ENCODE data around the gene KCNG2. TPM values are rescaled to one million over a fixed set of nuclear protein-coding genes. Genes with fewer than 3 reads are reported as not detected.

KCNG2 gene
- total RNA-seq, 1 donor: not detected

- no peaks in the 10 kb centered on the region for H3K9me3 ChIP-seq (ENCODE audit: low read depth, low read length)
- H4K20me1 ChIP-seq (ENCODE audit: insufficient read depth, low read length): peaks cover 61% of the 10 kb centered on the region
- no peak overlapping the region for H3K4me2 ChIP-seq (ENCODE audit: insufficient read depth, low read length)
- peaks cover 19% of the 10 kb centered on the region for H3K36me3 ChIP-seq (ENCODE audit: insufficient read depth, low read length)
- H3K4me1 ChIP-seq (ENCODE audit: insufficient read depth, low read length): peaks cover 11% of the 10 kb centered on the region
- no peak for TF ChIP-seq CTCF (IDR thresholded peaks at IDR 0.05; ENCODE audit: extremely low read depth, low read depth, low read length)
- DNase-seq (ENCODE audit: insufficient read length, low spot score, missing footprints): peak; percentile 91
- H2AFZ ChIP-seq (ENCODE audit: low read length): no peak overlapping the region
- H3K27ac ChIP-seq (ENCODE audit: low read depth, low read length): no peak overlapping the region
- H3K79me2 ChIP-seq (ENCODE audit: insufficient read depth, low read length): peaks cover 86% of the 10 kb centered on the region
- no peaks in the 10 kb centered on the region for H3K27me3 ChIP-seq (ENCODE audit: insufficient read depth, low read length)
- H3K4me3 ChIP-seq (ENCODE audit: insufficient read depth, low read length): no peak overlapping the region
These were observed 149.5 kb downstream of the KCNG2 start for GRCh38 chr18:79947054-79947755.

GRCh38 chr18:79947881-79948610, 150.3 kb downstream of the KCNG2 start:
- Histone ChIP-seq H3K79me2 (ENCODE audit: insufficient read depth, low read length) (peaks cover 78% of the 10 kb centered on the region), H3K4me1 (ENCODE audit: insufficient read depth, low read length) (peaks cover 11% of the 10 kb centered on the region), H3K27me3 (ENCODE audit: insufficient read depth, low read length) (no peaks in the 10 kb centered on the region), H3K4me2 (ENCODE audit: insufficient read depth, low read length) (no peak overlapping the region), H3K36me3 (ENCODE audit: insufficient read depth, low read length) (peaks cover 11% of the 10 kb centered on the region), H3K27ac (ENCODE audit: low read depth, low read length) (no peak overlapping the region), H4K20me1 (ENCODE audit: insufficient read depth, low read length) (peaks cover 56% of the 10 kb centered on the region), H3K4me3 (ENCODE audit: insufficient read depth, low read length) (no peak overlapping the region), H3K9me3 (ENCODE audit: low read depth, low read length) (no peaks in the 10 kb centered on the region), H2AFZ (ENCODE audit: low read length) (no peak overlapping the region)
- no peak for DNase-seq (ENCODE audit: insufficient read length, low spot score, missing footprints)
- no peak for TF ChIP-seq CTCF (IDR thresholded peaks at IDR 0.05; ENCODE audit: extremely low read depth, low read depth, low read length)

GRCh38 chr18:79948719-79949411, 151.1 kb downstream of the KCNG2 start:
- DNase-seq (ENCODE audit: insufficient read length, low spot score, missing footprints): no peak
- no peak overlapping the region for H3K4me2 ChIP-seq (ENCODE audit: insufficient read depth, low read length)
- peaks cover 50% of the 10 kb centered on the region for H4K20me1 ChIP-seq (ENCODE audit: insufficient read depth, low read length)
- no peak overlapping the region for H3K4me3 ChIP-seq (ENCODE audit: insufficient read depth, low read length)
- H2AFZ ChIP-seq (ENCODE audit: low read length): no peak overlapping the region
- no peaks in the 10 kb centered on the region for H3K9me3 ChIP-seq (ENCODE audit: low read depth, low read length)
- H3K79me2 ChIP-seq (ENCODE audit: insufficient read depth, low read length): peaks cover 70% of the 10 kb centered on the region
- H3K27ac ChIP-seq (ENCODE audit: low read depth, low read length): no peak overlapping the region
- no peak for TF ChIP-seq CTCF (IDR thresholded peaks at IDR 0.05; ENCODE audit: extremely low read depth, low read depth, low read length)
- peaks cover 10% of the 10 kb centered on the region for H3K36me3 ChIP-seq (ENCODE audit: insufficient read depth, low read length)
- H3K27me3 ChIP-seq (ENCODE audit: insufficient read depth, low read length): no peaks in the 10 kb centered on the region
- peaks cover 11% of the 10 kb centered on the region for H3K4me1 ChIP-seq (ENCODE audit: insufficient read depth, low read length)

Other genes starting within 250 kb of the KCNG2 start
- 25.0 and 26.8 TPM in 2 replicates for gene CTDP1, start 118.1 kb upstream of the KCNG2 start, total RNA-seq
- 31.8 and 35.8 TPM in 2 replicates for gene SLC66A2, start 153.7 kb downstream of the KCNG2 start, total RNA-seq
- gene HSBP1L1, start 166.7 kb downstream of the KCNG2 start, total RNA-seq: 9.4 and 11.2 TPM in 2 replicates
- gene TXNL4A, start 190.6 kb downstream of the KCNG2 start, total RNA-seq: 53.6 and 54.6 TPM in 2 replicates
- gene RBFA, start 236.5 kb downstream of the KCNG2 start, total RNA-seq: 28.9 and 29.0 TPM in 2 replicates